Measurements from ENCODE around the gene CNTNAP2. TPM values are rescaled to one million over a fixed set of nuclear protein-coding genes. Genes with fewer than 3 reads are reported as not detected.

Gene CNTNAP2
- total RNA-seq, 2 donors from 2014 or later: 171 to 228 TPM

GRCh38 chr7:147078312-147078711 is 961.7 kb downstream of the CNTNAP2 start:
- H3K27ac Mint-ChIP-seq: no peak overlapping the region
- no peak overlapping the region for H3K4me3 Mint-ChIP-seq
- Histone ChIP-seq H3K4me3 (ENCODE audit: low read length) (no peak overlapping the region), H3K9ac (ENCODE audit: extremely low read depth, low read length, poor library complexity, severe bottlenecking) (no peak overlapping the region), H3K36me3 (ENCODE audit: control insufficient read depth, insufficient read depth, low read length) (no peaks in the 10 kb centered on the region), H3K9me3 (ENCODE audit: control insufficient read depth, low read length) (peaks cover 12% of the 10 kb centered on the region), H3K27ac (ENCODE audit: low read depth, low read length) (no peak overlapping the region), H3K4me1 (ENCODE audit: control insufficient read depth, insufficient read depth, low read length) (no peaks in the 10 kb centered on the region), H3K27me3 (ENCODE audit: control insufficient read depth, insufficient read depth, low read length, poor library complexity, severe bottlenecking) (no peaks in the 10 kb centered on the region)
- no peaks in the 10 kb centered on the region for H3K27me3 Mint-ChIP-seq (ENCODE audit: insufficient read depth)
- no peak for TF ChIP-seq CTCF (conservative IDR thresholded peaks at IDR 0.05)
- no peaks in the 10 kb centered on the region for H3K36me3 Mint-ChIP-seq (ENCODE audit: low read depth)
- no peaks in the 10 kb centered on the region for H3K9me3 Mint-ChIP-seq
- no peak for DNase-seq
- peaks cover 5% of the 10 kb centered on the region for H3K4me1 Mint-ChIP-seq
- 90 to 100% methylated on average over 2 to 3 of the region's 3 CpGs for WGBS, 2 experiments (ENCODE audit: insufficient coverage in 1 of 2, insufficient read length in 1 of 2)

- Histone ChIP-seq H3K9me3 (ENCODE audit: control insufficient read depth, low read length) (peaks cover 12% of the 10 kb centered on the region), H3K9ac (ENCODE audit: extremely low read depth, low read length, poor library complexity, severe bottlenecking) (no peak overlapping the region), H3K27ac (ENCODE audit: low read depth, low read length) (no peak overlapping the region), H3K4me1 (ENCODE audit: control insufficient read depth, insufficient read depth, low read length) (no peaks in the 10 kb centered on the region), H3K36me3 (ENCODE audit: control insufficient read depth, insufficient read depth, low read length) (no peaks in the 10 kb centered on the region), H3K4me3 (ENCODE audit: low read length) (peak overlapping the region; percentile 68), H3K27me3 (ENCODE audit: control insufficient read depth, insufficient read depth, low read length, poor library complexity, severe bottlenecking) (no peaks in the 10 kb centered on the region)
- Mint-ChIP-seq H3K9me3 (no peaks in the 10 kb centered on the region), H3K27ac (no peak overlapping the region), H3K27me3 (ENCODE audit: insufficient read depth) (no peaks in the 10 kb centered on the region), H3K4me3 (no peak overlapping the region), H3K4me1 (peaks cover 5% of the 10 kb centered on the region), H3K36me3 (ENCODE audit: low read depth) (no peaks in the 10 kb centered on the region)
- no peak for DNase-seq
- TF ChIP-seq CTCF (conservative IDR thresholded peaks at IDR 0.05): peak; percentile 50
- WGBS, 2 experiments (ENCODE audit: insufficient coverage in 1 of 2, insufficient read length in 1 of 2): 91 to 92% methylated on average over 3 to 5 of the region's 5 CpGs
Measured at GRCh38 chr7:147079083-147079482, 962.5 kb downstream of the CNTNAP2 start.

GRCh38 chr7:147079921-147080420 is 963.4 kb downstream of the CNTNAP2 start:
- H3K9me3 ChIP-seq (ENCODE audit: control insufficient read depth, low read length): peaks cover 12% of the 10 kb centered on the region
- no peak overlapping the region for H3K27ac ChIP-seq (ENCODE audit: low read depth, low read length)
- Mint-ChIP-seq H3K27me3 (ENCODE audit: insufficient read depth) (no peaks in the 10 kb centered on the region), H3K4me1 (peaks cover 5% of the 10 kb centered on the region), H3K36me3 (ENCODE audit: low read depth) (no peaks in the 10 kb centered on the region), H3K9me3 (no peaks in the 10 kb centered on the region), H3K4me3 (no peak overlapping the region), H3K27ac (no peak overlapping the region)
- H3K9ac ChIP-seq (ENCODE audit: extremely low read depth, low read length, poor library complexity, severe bottlenecking): no peak overlapping the region
- no peaks in the 10 kb centered on the region for H3K4me1 ChIP-seq (ENCODE audit: control insufficient read depth, insufficient read depth, low read length)
- TF ChIP-seq CTCF (conservative IDR thresholded peaks at IDR 0.05): no peak
- H3K4me3 ChIP-seq (ENCODE audit: low read length): no peak overlapping the region
- no peak for DNase-seq
- no peaks in the 10 kb centered on the region for H3K36me3 ChIP-seq (ENCODE audit: control insufficient read depth, insufficient read depth, low read length)
- WGBS, 2 experiments (ENCODE audit: insufficient coverage in 1 of 2, insufficient read length in 1 of 2): 100% methylated on average over 1 of the region's 2 CpGs; no CpG with 5 or more reads in 1 of the 2 experiments
- no peaks in the 10 kb centered on the region for H3K27me3 ChIP-seq (ENCODE audit: control insufficient read depth, insufficient read depth, low read length, poor library complexity, severe bottlenecking)
